Measurements from ENCODE around the gene KLHDC7B. TPM values are rescaled to one million over a fixed set of nuclear protein-coding genes. Genes with fewer than 3 reads are reported as not detected.
A peak's percentile ranks its signal among the peaks of the same experiment; 100 is the strongest.

KLHDC7B gene
- total RNA-seq, 2 experiments from 2014 or later: 5.8 to 6.8 TPM

DNA sequence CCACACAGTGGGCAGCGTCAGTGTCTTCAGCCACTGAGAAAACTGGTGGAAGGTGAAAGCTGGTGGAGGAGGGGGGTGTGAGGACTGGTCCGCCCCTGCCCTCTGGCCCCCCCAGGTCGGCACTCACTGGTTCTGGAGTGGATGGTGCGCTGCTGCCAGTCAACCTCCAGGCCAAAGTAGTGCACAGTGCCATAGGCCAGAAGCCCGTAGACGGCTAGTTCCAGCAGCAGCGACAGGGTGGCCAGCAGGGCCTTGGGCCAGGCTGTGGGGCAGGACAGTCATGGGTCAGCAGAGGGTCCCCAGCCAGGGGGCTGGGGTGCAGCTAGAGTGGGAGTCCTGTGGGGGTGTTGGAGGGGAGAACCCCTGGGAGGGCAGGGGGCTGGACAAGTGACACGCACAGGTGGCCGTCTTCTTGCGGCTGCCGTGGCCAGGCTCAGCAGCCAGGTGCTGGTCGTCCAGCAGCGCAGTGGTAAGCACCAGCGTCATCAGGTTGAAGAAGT, 40.4 kb upstream of the KLHDC7B start:
- POLR2A ChIA-PET: interaction anchor here (8.0 kb wide), 1 partner anchor 19 kb away, joined by 111 read pairs; the partner anchor contains the start of gene SCO2
- no peaks in the 10 kb centered on the region for H3K9me3 Mint-ChIP-seq
- CTCF ChIA-PET: interaction anchor here (0.8 to 9.9 kb wide), 4 partner anchors 18 to 116 kb away, joined by 3 to 80 read pairs (median 8); partner anchors contain the start of gene SCO2
- intact Hi-C loops (cut with micrococcal nuclease): no loop called here
- no peak for ATAC-seq
- H3K4me1 Mint-ChIP-seq (ENCODE audit: low read depth): peaks cover 10% of the 10 kb centered on the region
- TF ChIP-seq, protein P1, sequence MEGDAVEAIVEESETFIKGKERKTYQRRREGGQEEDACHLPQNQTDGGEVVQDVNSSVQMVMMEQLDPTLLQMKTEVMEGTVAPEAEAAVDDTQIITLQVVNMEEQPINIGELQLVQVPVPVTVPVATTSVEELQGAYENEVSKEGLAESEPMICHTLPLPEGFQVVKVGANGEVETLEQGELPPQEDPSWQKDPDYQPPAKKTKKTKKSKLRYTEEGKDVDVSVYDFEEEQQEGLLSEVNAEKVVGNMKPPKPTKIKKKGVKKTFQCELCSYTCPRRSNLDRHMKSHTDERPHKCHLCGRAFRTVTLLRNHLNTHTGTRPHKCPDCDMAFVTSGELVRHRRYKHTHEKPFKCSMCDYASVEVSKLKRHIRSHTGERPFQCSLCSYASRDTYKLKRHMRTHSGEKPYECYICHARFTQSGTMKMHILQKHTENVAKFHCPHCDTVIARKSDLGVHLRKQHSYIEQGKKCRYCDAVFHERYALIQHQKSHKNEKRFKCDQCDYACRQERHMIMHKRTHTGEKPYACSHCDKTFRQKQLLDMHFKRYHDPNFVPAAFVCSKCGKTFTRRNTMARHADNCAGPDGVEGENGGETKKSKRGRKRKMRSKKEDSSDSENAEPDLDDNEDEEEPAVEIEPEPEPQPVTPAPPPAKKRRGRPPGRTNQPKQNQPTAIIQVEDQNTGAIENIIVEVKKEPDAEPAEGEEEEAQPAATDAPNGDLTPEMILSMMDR (IDR thresholded peaks at IDR 0.05): no peak
- no peak overlapping the region for H3K27ac Mint-ChIP-seq
- no peaks in the 10 kb centered on the region for H3K27me3 Mint-ChIP-seq
- peak overlapping the region; percentile 31 for H3K4me3 Mint-ChIP-seq
- H3K36me3 Mint-ChIP-seq (ENCODE audit: low read depth): peaks cover 14% of the 10 kb centered on the region
- DNase-seq: no peak

DNA sequence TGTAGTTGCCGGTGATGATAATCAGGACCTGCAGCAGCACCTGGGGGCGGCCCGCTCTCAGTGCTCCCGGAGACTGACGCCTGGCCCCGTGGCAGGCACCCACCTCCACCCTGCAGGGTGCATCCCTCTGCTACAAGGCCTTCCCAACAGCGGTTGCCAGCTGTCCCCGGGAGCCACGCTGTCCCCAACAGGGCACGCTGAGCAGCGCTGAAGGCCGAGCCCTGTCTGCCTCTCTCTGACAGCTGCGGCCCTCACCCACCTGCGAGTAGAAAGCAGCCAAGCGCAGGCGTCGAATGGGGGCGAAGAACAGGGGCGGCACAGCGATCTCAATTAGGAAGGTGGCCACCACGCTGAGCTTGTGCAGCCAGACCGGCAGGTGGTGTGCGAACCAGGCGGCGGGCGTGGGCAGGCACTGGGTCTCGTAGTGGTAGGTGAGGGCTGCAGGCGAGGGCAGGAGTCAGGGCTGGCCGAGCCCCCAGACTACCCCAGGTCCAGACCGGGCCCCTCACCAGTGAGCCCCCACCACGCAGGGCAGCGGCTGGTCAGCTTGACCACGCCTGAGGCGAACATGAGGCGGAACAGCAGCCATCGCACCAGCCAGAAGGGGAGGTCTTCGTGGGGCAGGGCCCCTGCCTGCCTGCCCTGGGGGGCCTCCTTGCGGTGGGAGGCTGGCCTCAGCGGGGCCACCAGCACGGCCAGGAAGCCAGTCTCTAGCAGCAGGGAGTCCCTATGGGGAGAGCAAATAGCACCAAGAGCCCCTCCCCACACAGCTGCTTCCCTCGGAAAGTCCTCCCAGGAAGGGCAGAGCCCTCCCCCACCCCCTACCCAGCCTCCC, 39.7 kb upstream of the KLHDC7B start:
- Mint-ChIP-seq H3K4me1 (ENCODE audit: low read depth) (peaks cover 12% of the 10 kb centered on the region), H3K27ac (no peak overlapping the region), H3K36me3 (ENCODE audit: low read depth) (peaks cover 14% of the 10 kb centered on the region), H3K4me3 (peak overlapping the region; percentile 98), H3K9me3 (no peaks in the 10 kb centered on the region), H3K27me3 (no peaks in the 10 kb centered on the region)
- ChIA-PET CTCF (interaction anchor here (0.9 to 9.9 kb wide), 4 partner anchors 8 to 115 kb away, joined by 5 to 80 read pairs (median 8); partner anchors contain the start of gene SCO2), POLR2A (interaction anchor here (8.0 kb wide), 1 partner anchor 18 kb away, joined by 111 read pairs; the partner anchor contains the start of gene SCO2)
- intact Hi-C loops (cut with micrococcal nuclease): no loop called here
- ATAC-seq (no peak), DNase-seq (no peak)
- TF ChIP-seq, protein P1 (IDR thresholded peaks at IDR 0.05): no peak

DNA sequence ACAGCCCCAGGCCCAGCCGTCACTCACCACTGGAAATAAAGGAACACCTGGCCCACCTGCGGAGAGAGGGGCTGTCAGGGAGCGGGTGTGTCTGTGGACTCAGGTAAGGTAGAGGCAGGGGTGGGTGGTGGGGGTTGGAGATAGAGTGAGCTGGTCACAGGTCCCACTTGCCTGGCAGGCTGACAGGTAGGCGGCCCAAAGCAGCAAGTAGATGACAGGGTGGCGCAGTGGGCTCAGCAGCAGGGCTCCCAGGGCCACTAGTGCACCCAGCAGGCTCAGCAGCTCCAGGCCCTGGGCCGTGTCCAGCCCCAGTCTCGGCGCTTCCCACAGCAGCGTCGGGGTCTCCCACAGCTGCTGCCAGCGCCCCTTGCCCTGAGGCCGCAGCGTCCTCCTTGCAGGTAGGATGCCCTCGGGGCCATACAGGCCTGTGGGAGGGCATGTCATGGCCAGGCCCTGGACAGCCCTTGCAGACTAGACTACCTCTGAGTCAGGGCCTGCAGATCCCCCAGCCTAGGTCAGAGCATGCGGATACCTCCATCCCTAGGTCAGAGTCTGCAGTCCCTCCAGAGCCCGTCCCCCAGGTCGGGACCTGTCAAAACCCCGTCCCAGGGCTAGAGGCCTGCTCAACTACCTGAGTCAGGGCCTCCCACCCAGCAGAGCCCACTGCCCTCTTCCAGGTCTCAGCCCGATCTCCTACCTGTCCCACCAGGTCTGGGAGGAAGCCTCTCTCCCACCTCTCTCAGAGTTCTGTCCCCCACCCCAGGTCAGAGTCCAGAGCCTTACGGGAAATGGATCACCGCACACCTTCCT, 38.9 kb upstream of the KLHDC7B start:
- H3K27me3 Mint-ChIP-seq: no peaks in the 10 kb centered on the region
- TF ChIP-seq, protein P1 (IDR thresholded peaks at IDR 0.05): no peak
- peak overlapping the region; percentile 88 for H3K27ac Mint-ChIP-seq
- ChIA-PET POLR2A (interaction anchor here (1.1 to 8.0 kb wide), 5 partner anchors 17 to 72 kb away, joined by 4 to 111 read pairs (median 7); partner anchors contain the start of genes CPT1B and SCO2), CTCF (interaction anchor here (0.9 to 9.9 kb wide), 5 partner anchors 8 to 114 kb away, joined by 5 to 80 read pairs (median 10); partner anchors contain the start of gene SCO2)
- peaks cover 12% of the 10 kb centered on the region for H3K4me1 Mint-ChIP-seq (ENCODE audit: low read depth)
- peaks cover 14% of the 10 kb centered on the region for H3K36me3 Mint-ChIP-seq (ENCODE audit: low read depth)
- H3K4me3 Mint-ChIP-seq: peak overlapping the region; percentile 98
- H3K9me3 Mint-ChIP-seq: no peaks in the 10 kb centered on the region
- intact Hi-C loops (cut with micrococcal nuclease): no loop called here
- ATAC-seq: no peak
- no peak for DNase-seq

DNA sequence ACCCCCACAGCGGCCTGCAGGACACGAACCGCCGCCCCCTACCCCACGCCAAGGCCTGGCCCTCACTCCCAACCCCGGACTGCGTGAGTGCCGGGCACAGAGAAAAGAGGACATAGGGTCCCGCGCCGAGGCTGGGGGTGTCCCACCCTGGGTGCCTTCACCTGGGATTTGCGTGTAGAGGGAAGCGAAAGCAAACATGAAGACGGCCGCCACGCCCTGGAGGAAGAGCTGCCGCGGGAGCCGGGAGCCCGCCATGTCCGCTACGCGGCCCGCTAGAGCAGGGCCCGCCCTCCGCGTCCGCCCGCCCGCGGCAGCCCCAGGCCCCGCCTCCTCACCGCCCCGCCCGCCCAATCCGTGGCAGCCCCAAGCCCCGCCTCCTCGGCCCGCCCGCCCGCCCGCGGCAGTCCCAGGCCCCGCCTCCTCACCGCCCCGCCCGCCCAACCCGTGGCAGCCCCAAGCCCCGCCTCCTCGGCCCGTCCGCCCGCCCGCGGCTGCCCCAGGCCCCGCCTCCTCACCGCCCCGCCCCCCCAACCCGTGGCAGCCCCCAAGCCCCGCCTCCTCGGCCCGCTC, 38.2 kb upstream of the KLHDC7B start, which contains the start of gene LMF2:
Gene LMF2, minus strand, starts transcription at position 282 of the 570 bp plus-strand sequence. Its CDS starts 27 bp downstream, at position 255.
- intact Hi-C loops (cut with micrococcal nuclease): no loop called here
- peak within 1 kb of the TSS; percentile 97 for H3K27ac Mint-ChIP-seq
- H3K9me3 Mint-ChIP-seq: no peaks in the 10 kb centered on the region
- POLR2A ChIA-PET: interaction anchor here (0.6 to 8.0 kb wide), 13 partner anchors 12 to 264 kb away, joined by 3 to 111 read pairs (median 6); partner anchors contain the start of genes CPT1B and SCO2
- ATAC-seq (peak; percentile 83), DNase-seq (peak; percentile 93)
- peaks cover 18% of the 10 kb centered on the region for H3K4me1 Mint-ChIP-seq (ENCODE audit: low read depth)
- H3K27me3 Mint-ChIP-seq: no peaks in the 10 kb centered on the region
- H3K4me3 Mint-ChIP-seq: peak within 1 kb of the TSS; percentile 98
- CTCF ChIA-PET: interaction anchor here (0.6 to 9.9 kb wide), 9 partner anchors 9 to 114 kb away, joined by 3 to 80 read pairs (median 5); partner anchors contain the start of genes SCO2, SYCE3 and TYMP
- H3K36me3 Mint-ChIP-seq (ENCODE audit: low read depth): peaks cover 17% of the 10 kb centered on the region
- TF ChIP-seq, protein P1 (IDR thresholded peaks at IDR 0.05): no peak

All from activated CD8-positive, alpha-beta T cell treated with anti-CD3 and anti-CD28 coated beads for 36 hours (primary cell).